GM23338 (cell line): ENCODE data around the gene CNP.

Source experiments
- EZH2phosphoT487 ChIP-seq: fragments of 200-600 bp; sonication (generic); IDR thresholded peaks from one replicate; pipeline ENCODE4 v1.8.1; 2018; ENCODE audit warnings: antibody characterized with exemption; ENCODE audit not compliant: unreplicated experiment
- JUNB ChIP-seq: IDR thresholded peaks from one replicate; pipeline ENCODE4 v1.6.1; 2016; ENCODE audit warnings: antibody characterized with exemption; ENCODE audit not compliant: unreplicated experiment
- POLR2AphosphoS5 ChIP-seq: IDR thresholded peaks from 2 replicates; pipeline ENCODE4 v1.6.1; 2016; ENCODE audit warnings: antibody characterized with exemption, low read depth
- TF ChIP-seq, protein P1 (sequence below), 2 experiments: fragments of 200-600 bp in 1 of 2; sonication (generic) in 1 of 2; conservative IDR thresholded peaks; 2 replicates each; pipeline versions ENCODE4 v1.5.1 to v1.6.1; 2016 to 2017; ENCODE audit warnings: antibody characterized with exemption in 2 of 2, low read depth in 2 of 2, mild to moderate bottlenecking in 2 of 2, moderate library complexity in 1 of 2
- TF ChIP-seq, protein P2 (sequence below): IDR thresholded peaks from one replicate; pipeline ENCODE4 v1.6.1; 2018; ENCODE audit warnings: antibody characterized with exemption; ENCODE audit not compliant: unreplicated experiment
- TF ChIP-seq, protein P3 (sequence below): IDR thresholded peaks from 2 replicates; pipeline ENCODE4 v1.6.1; 2016; ENCODE audit warnings: antibody characterized with exemption

DNA sequence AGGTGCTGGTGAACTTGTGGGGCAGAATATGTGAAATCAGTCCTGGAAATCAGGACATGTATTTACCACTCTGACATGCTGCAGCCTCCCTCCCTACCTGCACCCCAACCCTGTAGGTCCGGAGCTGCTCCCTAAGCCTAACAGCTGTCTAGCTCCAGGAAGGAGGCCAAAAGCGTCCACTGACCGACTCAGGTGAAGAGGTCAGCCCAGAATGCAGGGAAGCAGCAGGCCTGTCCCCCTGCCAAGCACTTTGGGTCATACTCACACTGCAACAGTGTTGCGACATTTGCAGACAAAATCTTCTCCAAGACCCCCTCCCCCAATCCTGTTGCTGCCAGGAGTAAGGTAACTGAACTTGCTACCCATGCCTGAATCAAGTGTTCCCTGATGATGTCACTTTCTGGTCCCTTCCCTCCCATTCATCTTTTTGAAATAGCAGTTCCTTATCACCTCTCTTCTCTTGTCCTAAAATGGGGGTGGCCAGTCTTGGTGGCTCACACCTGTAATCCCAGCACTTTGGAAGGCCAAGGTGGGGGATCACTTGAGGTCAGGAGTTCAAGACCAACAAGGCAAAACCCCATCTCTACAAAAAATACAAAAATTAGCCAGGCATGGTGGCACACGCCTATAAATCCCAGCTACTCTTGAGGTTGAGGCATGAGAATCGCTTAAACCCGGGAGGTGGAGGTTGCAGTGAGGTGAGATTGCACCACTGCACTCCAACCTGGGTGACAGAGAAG, 46.6 kb upstream of the CNP start:
- TF ChIP-seq, protein P1, sequence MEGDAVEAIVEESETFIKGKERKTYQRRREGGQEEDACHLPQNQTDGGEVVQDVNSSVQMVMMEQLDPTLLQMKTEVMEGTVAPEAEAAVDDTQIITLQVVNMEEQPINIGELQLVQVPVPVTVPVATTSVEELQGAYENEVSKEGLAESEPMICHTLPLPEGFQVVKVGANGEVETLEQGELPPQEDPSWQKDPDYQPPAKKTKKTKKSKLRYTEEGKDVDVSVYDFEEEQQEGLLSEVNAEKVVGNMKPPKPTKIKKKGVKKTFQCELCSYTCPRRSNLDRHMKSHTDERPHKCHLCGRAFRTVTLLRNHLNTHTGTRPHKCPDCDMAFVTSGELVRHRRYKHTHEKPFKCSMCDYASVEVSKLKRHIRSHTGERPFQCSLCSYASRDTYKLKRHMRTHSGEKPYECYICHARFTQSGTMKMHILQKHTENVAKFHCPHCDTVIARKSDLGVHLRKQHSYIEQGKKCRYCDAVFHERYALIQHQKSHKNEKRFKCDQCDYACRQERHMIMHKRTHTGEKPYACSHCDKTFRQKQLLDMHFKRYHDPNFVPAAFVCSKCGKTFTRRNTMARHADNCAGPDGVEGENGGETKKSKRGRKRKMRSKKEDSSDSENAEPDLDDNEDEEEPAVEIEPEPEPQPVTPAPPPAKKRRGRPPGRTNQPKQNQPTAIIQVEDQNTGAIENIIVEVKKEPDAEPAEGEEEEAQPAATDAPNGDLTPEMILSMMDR (conservative IDR thresholded peaks at IDR 0.05; ENCODE audit: low read depth in 2 of 2): no peak
- TF ChIP-seq, protein P2, sequence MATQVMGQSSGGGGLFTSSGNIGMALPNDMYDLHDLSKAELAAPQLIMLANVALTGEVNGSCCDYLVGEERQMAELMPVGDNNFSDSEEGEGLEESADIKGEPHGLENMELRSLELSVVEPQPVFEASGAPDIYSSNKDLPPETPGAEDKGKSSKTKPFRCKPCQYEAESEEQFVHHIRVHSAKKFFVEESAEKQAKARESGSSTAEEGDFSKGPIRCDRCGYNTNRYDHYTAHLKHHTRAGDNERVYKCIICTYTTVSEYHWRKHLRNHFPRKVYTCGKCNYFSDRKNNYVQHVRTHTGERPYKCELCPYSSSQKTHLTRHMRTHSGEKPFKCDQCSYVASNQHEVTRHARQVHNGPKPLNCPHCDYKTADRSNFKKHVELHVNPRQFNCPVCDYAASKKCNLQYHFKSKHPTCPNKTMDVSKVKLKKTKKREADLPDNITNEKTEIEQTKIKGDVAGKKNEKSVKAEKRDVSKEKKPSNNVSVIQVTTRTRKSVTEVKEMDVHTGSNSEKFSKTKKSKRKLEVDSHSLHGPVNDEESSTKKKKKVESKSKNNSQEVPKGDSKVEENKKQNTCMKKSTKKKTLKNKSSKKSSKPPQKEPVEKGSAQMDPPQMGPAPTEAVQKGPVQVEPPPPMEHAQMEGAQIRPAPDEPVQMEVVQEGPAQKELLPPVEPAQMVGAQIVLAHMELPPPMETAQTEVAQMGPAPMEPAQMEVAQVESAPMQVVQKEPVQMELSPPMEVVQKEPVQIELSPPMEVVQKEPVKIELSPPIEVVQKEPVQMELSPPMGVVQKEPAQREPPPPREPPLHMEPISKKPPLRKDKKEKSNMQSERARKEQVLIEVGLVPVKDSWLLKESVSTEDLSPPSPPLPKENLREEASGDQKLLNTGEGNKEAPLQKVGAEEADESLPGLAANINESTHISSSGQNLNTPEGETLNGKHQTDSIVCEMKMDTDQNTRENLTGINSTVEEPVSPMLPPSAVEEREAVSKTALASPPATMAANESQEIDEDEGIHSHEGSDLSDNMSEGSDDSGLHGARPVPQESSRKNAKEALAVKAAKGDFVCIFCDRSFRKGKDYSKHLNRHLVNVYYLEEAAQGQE: no peak
- TF ChIP-seq POLR2AphosphoS5 (no peak), JUNB (no peak), EZH2phosphoT487 (no peak)
- TF ChIP-seq, protein P3, sequence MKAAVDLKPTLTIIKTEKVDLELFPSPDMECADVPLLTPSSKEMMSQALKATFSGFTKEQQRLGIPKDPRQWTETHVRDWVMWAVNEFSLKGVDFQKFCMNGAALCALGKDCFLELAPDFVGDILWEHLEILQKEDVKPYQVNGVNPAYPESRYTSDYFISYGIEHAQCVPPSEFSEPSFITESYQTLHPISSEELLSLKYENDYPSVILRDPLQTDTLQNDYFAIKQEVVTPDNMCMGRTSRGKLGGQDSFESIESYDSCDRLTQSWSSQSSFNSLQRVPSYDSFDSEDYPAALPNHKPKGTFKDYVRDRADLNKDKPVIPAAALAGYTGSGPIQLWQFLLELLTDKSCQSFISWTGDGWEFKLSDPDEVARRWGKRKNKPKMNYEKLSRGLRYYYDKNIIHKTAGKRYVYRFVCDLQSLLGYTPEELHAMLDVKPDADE: no peak
